ENCODE results near the gene ID1.
"Not testable (repeated sequence)": the region's sequence is repeated elsewhere in the genome, so short reads cannot be mapped to it uniquely, and the experiment has no call there.

Gene ID1

DNA sequence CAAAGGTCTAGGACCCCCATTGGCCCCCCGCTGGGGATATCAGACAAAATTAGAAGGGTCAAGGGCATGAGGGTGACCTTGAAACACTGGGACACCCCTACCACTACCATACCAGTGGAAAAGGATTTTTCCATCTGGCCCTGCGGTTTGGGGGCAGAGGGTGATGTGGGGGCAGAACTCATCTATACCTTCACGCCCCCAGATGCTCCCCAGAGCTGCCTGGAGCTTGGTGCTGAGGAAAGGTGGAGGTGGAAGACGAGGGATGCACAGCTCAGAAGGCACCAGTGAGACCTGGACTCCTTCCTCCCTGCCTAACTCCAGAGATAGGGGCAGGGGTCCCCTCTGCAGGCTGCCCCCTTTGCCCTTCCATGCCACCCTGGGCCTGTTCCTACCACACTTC lies 33.7 kb downstream of the ID1 start:
- DNase-seq = no peak

DNA sequence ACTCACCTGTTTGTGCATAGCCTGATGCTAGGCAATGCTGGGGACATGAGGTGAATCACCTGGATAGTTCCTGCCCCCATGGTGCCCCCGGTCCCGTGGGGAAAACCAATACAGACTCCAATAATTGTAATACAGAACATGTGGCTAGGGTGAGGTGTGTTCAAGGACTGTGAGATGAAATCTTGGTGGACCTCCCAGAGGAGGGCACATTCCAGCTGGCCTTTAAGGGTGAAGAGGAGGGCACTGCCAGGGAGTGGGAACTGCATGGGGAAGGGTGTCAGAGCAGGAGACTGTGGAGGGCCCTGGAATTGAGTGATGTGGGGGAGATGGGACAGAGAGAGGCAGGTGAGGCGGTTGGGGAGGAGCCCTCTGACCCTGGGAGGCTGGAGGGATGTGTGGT lies 35.2 kb downstream of the ID1 start:
- no peak for DNase-seq

DNA sequence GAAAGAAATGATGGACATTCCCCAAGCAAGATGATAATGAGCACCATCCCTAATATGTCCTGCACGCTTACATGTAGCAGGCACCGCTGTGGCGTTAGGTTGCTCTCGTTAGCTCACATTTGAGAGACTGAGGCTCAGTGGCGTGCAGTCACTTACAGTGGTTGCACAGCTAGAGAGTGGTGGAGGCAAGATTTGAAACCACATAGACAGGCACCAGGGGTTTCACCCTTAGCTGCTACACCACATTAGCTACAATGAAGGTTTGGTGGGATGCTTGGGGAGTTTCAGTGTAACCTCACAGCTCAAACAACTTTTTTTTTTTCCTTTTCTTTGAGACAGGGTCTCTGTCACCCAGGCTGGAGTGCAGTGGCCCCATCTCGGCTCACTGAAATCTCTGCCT lies 36.3 kb downstream of the ID1 start:
- DNase-seq = no peak

DNA sequence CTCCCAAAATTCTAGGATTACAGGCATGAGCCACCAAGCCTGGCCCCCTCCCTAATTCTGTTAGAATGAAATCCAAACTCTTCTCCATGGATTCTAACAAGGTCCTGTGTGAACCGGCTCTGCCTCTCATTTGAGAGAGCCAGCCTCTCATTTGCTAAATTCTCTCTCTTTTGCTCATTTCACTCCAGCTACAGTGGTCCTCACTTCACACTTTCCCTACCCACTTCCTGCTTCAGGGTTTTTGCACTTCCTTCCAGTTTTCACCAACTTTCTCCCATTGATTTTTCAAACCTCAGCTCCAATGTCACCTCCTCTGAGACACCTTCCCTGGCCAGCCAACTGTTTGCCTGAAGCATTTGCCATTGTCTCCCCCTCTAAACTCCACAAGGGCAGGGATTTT lies 37.7 kb downstream of the ID1 start:
- DNase-seq = no peak

DNA sequence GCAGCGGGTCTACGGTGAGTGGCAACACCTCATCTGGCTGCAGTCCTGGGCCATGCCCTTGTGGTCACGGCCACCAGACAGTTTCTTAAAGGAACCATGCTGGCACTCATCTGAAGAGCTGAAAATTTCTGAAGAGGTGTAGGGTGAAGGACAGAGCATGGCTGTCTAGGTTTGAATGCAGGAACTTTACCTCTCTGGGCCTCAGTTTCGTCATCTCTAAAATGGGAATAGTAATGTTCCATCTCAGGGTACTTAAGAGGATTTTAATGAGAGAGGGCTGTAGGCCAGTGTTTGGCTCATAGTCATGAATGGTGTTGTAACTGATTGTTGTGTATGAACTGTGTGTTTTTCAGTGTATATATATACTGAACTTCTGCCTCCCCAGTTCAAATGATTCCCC lies 38.4 kb downstream of the ID1 start:
- DNase-seq = no peak

DNA sequence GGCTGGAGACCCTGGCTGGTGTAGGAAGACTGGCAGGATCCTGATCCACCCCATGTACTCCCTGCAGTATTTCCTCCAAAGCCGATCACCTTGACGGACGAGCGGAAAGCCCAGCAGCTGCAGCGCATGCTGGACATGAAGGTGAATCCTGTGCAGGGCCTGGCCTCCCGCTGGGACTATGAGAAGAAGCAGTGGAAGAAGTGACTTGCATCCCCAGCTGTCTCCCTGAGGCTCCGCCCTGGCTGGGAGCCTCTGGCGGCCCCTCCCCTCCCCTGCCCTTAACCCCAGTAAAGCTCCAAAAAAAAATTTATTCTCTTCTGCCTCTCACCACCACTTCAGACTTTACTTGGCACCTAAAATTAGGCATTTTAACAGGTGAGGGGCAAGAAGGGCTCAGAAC lies 39.6 kb downstream of the ID1 start:
- peak in 1 of 2 experiments; percentile 23 for DNase-seq

DNA sequence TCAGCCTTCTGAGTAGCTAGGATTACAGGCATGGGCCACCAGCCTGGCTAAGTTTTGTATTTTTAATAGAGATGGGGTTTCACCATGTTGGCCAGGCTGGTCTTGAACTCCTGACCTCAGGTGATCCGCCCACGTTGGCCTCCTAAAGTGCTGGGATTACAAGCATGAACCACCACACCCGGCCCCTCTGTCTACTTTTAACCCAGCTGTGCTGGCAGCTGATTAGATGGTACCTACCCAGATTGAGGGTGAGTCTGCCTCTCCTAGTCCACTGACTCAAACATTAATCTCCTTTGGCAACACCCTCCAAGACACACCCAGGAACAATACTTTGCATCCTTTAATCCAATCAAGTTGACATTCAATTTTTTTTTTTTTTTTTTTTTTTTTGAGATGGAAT lies 43.0 kb downstream of the ID1 start:
- DNase-seq = not testable (repeated sequence)

DNA sequence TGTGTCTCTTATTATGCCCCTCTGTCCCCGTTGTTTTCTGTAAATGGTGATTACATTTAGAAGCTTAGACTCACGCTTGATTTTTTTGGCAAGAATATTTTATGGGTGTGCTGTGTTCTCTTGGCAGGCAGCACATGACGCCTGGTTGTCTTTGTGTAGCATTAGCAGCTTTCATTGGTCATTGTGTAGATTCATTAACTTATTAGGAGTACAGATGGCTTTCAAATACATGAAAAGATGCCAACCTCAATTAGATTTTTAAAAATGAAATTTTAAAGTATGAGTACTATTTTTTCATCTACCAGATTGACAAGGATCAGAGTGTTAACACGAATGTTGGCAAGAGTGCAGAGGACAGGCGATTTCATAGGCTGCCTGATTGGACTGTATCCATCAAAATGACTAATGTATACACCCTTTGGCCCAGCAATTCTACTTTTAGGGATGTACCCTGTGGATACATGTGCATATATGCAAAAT lies 47.9 kb downstream of the ID1 start:
- DNase-seq = no peak

DNA sequence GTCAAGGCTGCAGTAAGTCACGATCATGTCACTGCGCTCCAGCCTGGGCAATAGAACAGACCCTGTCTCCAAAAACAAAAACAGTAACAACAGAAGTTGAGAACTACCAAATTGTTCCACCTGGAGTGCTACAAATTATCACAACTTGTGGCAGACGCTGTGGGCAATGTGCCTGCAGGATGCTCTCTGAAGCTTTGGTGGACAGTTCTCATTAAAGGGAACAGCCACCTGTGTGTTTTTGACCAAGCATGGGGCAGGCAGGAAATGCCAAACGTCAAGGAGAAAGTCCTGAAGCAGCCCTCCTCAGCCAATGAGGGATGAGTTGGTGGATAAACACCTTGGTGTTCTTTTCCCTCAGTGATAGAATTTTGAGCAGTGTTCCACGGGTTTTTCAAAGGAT lies 48.5 kb downstream of the ID1 start:
- no peak for DNase-seq

DNA sequence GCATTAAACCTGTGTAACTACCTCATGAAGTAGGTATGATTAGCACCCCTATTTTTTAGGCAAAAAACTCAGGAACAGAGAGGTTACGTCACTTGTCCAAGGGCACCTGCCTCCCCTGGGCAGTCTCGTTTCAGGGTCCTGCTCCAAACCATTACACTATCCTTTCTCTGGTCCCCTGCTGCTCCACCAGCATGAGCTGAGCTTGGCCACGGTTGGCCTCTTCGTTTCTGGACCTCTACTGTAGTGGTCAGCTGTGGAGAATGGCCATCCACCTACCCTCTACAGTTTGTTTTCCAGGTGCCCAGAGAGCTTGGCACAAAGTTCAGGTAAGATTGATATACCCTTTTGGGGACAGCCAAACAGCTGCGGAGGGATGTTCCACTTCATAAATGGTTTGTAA lies 49.4 kb downstream of the ID1 start:
- no peak for DNase-seq

All from NCI-H526 (cell line).